Motor neuron (in vitro differentiated cells): ENCODE data around the gene RBCK1. TPM values are rescaled to one million over a fixed set of nuclear protein-coding genes. Genes with fewer than 3 reads are reported as not detected.

ENCODE experiments used
- total RNA-seq, 8 experiments: library from RNA; unstranded; fragments of 300-600 nt; gene quantifications; 2 replicates each; pipeline versions ENCODE4 v1.2.3 to v1.2.4, GENCODE V29; 2022

RBCK1 gene
- total RNA-seq, 8 experiments from 2014 or later: 24.7 to 101 (median 45.5) TPM

Other genes starting within 250 kb of the RBCK1 start
- not detected for gene DEFB128, start 218.6 kb upstream of the RBCK1 start, total RNA-seq
- gene DEFB129, start 181.0 kb upstream of the RBCK1 start, total RNA-seq: not detected
- under 1 TPM in 2 of 8 experiments, not detected in 6; 0.15 to 0.52 TPM for gene DEFB132, start 150.6 kb upstream of the RBCK1 start, total RNA-seq
- 10 to 100 TPM in 2 of 8 experiments, 1 to 10 TPM in 6; 2.4 to 11.7 (median 8.0) TPM for gene C20orf96, start 117.5 kb upstream of the RBCK1 start, total RNA-seq
- 10 to 100 TPM; 14.3 to 31.7 (median 20.6) TPM for gene ZCCHC3, start 110.7 kb upstream of the RBCK1 start, total RNA-seq
- 10 to 100 TPM in 7 of 8 experiments, 1 to 10 TPM in 1; 5.0 to 26.6 (median 19.0) TPM for gene SOX12, start 82.7 kb upstream of the RBCK1 start, total RNA-seq
- 10 to 100 TPM; 24.6 to 50.3 (median 31.4) TPM for gene NRSN2, start 61.2 kb upstream of the RBCK1 start, total RNA-seq
- gene TRIB3, start 27.5 kb upstream of the RBCK1 start, total RNA-seq: 10 to 100 TPM; 10.2 to 78.5 (median 33.6) TPM
- 10 to 100 TPM; 13.1 to 31.4 (median 20.3) TPM for gene TBC1D20, start 54.2 kb downstream of the RBCK1 start, total RNA-seq
- gene CSNK2A1, start 135.5 kb downstream of the RBCK1 start, total RNA-seq: 100 to 1,000 TPM; 107 to 180 (median 148) TPM
- 1 to 10 TPM in 3 of 8 experiments, under 1 TPM in 4, not detected in 1; 0.14 to 1.3 (median 1.00) TPM for gene TCF15, start 202.0 kb downstream of the RBCK1 start, total RNA-seq
- gene SRXN1, start 244.9 kb downstream of the RBCK1 start, total RNA-seq: 10 to 100 TPM in 4 of 8 experiments, 1 to 10 TPM in 4; 7.1 to 51.6 (median 16.2) TPM